HL-60/S4 treated with retinoic acid at 250 ng/mL for 4 days and 3 days (cell line): ENCODE measurements around the gene PTGDS.

Experiments
- in situ Hi-C: fragments of 300-500 bp; cut with MboI; formaldehyde crosslinking; loops from 2 replicates; pipeline ENCODE4 v1.7.0; 2022; ENCODE audit warnings: low sequenced_read_pairs

Gene PTGDS

GRCh38 chr9:137020771-137021567 lies 43.7 kb downstream of the PTGDS start:
- in situ Hi-C loops, result no loop called here

DNA sequence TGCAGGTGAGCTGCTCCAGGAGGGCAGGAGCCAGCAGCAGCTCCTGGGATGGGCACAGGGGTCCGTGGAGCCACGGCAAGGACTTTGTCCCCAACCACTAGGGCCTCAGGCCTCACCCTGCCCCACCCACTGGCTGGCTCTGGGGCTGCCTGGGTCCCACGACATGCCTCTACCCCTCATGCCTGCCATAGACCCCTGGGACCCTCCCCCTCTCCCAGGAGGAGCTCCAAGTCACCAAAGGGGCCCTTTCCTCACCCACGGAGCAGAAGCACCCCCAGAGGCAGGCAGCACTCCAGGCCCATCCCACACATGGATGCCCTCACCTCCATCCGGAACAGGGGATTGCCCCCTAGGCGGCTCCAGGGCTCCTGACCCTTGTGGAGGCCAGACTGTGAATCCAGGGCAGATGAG lies 44.3 kb downstream of the PTGDS start:
- in situ Hi-C loops, result no loop called here

- in situ Hi-C loops, result no loop called here
Observed at GRCh38 chr9:137021979-137022661, 44.8 kb downstream of the PTGDS start.

- in situ Hi-C loops, result no loop called here
Observed at GRCh38 chr9:137022662-137023008, 45.3 kb downstream of the PTGDS start.

DNA sequence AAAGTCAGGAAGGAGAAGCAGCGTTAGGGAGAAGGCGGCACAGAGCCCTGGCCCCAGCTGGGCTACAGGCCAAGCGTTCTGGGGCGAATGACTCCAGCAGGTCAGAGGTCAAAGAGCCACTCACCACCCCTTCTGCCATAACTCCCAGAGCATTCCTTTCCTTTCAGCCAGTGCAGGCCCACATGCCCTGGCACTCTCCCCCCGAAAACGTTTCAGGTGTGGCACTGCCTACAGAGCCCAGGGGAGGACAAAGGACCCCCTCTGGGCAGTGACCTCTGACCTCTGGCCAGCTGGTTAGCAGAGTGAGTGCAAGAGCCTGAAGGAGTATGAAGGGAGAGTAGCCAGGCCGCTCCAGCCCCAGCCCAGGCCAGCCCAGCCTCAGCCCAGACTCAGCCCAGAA lies 45.9 kb downstream of the PTGDS start:
- in situ Hi-C loops, result no loop called here

DNA sequence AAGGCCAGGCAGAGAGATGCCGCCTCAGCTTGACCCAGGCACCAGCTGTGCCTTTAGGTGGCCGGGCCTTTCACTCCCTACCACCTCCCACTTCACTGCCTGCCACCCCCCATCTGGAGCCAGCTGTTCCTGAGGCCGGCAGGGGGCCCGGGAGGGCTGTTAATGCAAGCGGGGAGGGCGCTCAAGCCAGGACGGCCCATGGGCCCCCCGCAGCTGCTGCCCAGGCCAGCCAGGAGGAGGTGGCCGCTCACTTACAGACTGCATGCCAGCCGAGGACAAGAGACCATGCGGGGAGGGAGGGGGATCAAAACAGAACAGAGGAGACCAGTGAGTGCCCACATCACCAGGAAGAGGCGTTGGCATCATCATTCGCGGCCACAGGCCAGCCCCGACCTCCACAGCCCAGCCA lies 46.3 kb downstream of the PTGDS start:
- in situ Hi-C loops, result no loop called here

DNA sequence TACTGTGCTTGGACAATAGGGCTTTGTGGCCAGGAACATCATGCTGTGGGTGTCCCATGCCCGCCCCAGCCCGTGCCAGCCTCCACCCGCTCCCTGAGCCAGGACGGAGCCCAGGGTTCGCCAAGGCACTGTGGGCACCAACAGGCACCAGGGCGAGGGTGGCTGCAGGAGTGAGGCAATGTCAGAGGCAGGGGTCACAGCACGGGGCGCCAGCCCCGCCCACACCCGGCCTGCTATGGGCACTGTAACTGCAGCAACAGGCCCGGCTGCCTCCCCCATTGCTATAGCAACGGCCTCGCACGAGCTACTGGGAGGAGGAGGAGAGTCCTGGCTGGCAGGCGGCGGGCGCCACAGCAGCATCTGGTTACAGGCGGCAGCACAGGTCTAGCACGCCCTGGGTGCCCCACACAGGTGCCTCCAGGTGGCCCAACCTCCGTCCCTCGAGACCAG lies 48.2 kb downstream of the PTGDS start:
- in situ Hi-C loops, result loop anchor here (25.0 kb wide), 1 partner anchor 238 kb away; the partner anchor contains the start of genes CCDC183 and TMEM141

GRCh38 chr9:137026384-137026783 lies 49.1 kb downstream of the PTGDS start:
- in situ Hi-C loops, result loop anchor here (25.0 kb wide), 1 partner anchor 239 kb away; the partner anchor contains the start of genes CCDC183 and TMEM141

GRCh38 chr9:137026828-137027227 lies 49.5 kb downstream of the PTGDS start:
- in situ Hi-C loops, result loop anchor here (25.0 kb wide), 1 partner anchor 240 kb away; the partner anchor contains the start of genes CCDC183 and TMEM141

- in situ Hi-C loops, result loop anchor here (25.0 kb wide), 1 partner anchor 240 kb away; the partner anchor contains the start of genes CCDC183 and TMEM141
Observed at GRCh38 chr9:137027369-137028262, 50.3 kb downstream of the PTGDS start, which contains the start of gene ABCA2. ABCA2 (minus strand) TSS chr9:137028237; CDS start chr9:137028140, 97 bp downstream.

DNA sequence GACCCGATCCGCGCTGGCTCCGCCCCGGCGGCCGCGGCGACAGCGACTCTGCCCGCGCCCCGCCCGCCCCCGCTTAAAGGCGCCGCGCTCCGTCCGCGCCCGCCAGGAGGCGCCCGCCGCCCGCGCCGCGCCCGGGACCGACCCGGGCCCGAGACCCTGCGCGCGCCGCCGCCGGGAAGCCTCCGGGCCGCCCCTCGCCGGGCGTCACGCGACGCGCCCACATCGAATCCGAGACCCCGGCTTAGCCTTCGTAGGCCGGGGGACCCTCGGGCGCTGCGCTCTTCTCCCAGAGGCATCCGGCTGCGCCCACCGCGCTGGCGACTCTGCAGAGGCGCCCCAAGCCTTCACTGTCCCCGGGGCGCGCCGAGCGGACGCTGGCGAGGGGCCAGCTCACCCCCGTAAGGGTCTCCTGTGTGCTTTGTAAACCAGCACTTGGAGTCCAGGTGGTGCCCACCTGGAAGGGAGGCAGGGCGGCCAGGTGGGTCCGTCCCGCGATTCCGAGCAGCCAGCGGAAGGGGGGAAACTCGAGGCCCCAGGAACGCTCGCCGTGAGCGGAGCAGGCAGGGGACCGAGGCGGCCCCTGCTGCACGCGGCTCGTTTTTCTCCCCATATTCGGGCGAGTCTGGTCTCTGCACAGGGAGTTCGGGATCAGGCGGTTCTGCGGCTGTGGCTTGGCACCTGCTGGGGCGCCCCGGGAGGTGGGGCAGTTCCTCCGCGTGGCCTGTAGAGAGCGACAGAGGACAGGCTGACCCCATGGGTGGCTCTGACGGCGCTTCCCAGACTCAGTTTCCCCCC lies 51.2 kb downstream of the PTGDS start:
- in situ Hi-C loops, result loop anchor here (25.0 kb wide), 1 partner anchor 241 kb away; the partner anchor contains the start of genes CCDC183 and TMEM141

DNA sequence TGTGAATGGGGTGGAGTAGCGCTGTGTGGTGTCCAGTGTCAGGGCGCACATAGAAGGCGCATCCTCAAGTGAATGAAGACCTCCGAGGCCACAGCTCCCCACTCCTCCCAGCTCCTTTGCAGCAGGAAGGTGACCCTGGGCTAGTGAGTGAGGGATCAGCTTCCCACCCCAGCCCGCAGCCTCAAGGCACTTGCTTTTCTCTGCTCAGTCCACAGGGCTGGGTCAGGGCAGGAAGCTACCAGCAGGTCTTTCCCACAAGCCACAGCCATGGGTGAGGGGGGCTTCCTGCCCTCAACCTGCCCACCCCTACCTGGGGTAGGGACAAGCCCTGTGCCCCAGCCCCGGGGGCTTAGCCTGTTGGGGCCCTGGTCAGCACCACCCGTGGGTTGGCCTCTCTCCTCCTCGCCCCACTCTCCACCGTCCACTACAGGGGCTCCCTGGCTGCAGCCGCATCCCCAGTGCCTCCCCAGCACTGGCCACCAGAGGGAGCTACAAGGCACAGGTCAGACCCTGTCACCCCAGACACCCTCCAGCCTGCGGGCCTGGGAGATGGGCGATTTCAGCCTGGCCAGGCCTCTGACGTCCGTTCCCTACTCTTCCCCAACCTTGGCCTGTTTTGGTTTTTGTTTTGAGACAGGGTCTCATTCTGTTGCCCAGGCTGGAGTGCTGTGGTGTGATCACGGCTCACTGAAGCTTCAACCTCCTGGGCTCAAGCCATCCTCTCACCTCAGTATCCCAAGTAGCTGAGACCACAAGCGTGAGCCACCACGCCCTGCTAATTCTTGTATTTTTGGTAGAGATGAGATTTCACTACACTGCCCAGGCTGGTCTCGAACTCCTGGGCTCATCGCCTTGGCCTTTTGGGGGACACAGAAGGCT lies 52.0 kb downstream of the PTGDS start:
- in situ Hi-C loops, result loop anchor here (25.0 kb wide), 1 partner anchor 242 kb away; the partner anchor contains the start of genes CCDC183 and TMEM141

- in situ Hi-C loops, result loop anchor here (25.0 kb wide), 1 partner anchor 243 kb away; the partner anchor contains the start of genes CCDC183 and TMEM141
Observed at GRCh38 chr9:137030006-137030405, 52.7 kb downstream of the PTGDS start.

DNA sequence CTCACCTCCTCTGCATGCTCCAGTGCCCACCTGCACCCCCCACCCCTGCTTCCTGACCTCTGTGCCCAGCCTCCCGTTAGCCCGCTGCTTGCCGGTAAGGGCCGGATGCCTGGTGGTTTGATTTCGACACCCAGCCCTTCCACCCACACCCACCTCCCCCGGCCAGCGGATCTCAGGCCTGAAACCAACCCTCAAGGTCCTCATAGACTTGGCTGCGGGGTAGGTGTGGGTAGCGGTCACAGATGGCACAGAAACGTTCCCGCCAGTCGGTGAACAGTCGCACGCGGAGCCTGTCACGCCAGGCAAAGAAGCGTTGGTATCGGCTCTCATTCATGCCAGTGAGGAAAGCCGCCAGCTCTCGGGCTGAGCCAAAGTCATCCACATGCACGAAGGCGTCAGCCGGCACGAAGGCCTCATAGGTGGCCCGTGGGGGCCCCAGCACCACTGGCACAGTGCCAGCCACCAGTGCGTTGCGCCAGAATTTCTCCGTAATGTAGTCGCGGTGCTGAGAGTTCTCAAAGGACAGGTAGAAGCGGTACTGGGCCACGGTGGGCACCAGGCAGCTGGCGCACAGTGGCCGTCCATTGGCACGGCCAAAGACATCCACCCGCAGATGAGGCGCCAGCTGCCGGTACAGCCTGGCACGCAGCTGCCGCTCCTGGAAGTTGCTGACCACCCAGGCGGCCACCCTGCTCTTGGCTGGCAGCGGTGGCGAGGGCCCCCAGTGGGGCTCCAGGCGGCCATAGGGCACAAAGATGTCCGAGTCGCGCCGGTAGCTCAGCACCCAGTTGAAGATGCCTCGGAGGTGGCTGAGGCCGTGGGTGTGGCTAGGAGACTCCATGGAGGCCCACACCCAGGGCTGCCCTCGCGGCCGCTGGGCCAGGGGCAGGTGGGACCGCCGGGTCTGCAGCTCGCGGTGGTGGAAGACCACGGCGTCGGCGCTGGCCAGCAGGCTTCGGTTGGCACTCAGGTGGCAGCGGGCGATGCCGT lies 53.5 kb downstream of the PTGDS start:
- in situ Hi-C loops, result loop anchor here (25.0 kb wide), 1 partner anchor 244 kb away; the partner anchor contains the start of genes CCDC183 and TMEM141
